HUES48 (cell line): ENCODE data around the gene YTHDF1.
"Not testable (repeated sequence)": the region's sequence is repeated elsewhere in the genome, so short reads cannot be mapped to it uniquely, and the experiment has no call there.

ENCODE experiments used
- H3K27ac ChIP-seq: one replicate; pipeline ENCODE4 v1.7.0; 2013; ENCODE audit warnings: low read depth, low read length, inconsistent platforms
- H3K27me3 ChIP-seq: 2 replicates; pipeline ENCODE4 v1.6.1; 2013; ENCODE audit warnings: mild to moderate bottlenecking, low read length; ENCODE audit not compliant: control insufficient read depth, insufficient read depth
- H3K36me3 ChIP-seq: 2 replicates; pipeline ENCODE4 v1.6.1; 2013; ENCODE audit warnings: low read length; ENCODE audit not compliant: control insufficient read depth, insufficient read depth
- H3K4me1 ChIP-seq: 2 replicates; pipeline ENCODE4 v1.6.1; 2013; ENCODE audit warnings: mild to moderate bottlenecking, low read length; ENCODE audit not compliant: control insufficient read depth, insufficient read depth
- H3K4me3 ChIP-seq: 2 replicates; pipeline ENCODE4 v1.5.1; 2013; ENCODE audit warnings: mild to moderate bottlenecking, low read depth, low read length
- H3K9ac ChIP-seq: 2 replicates; pipeline ENCODE4 v1.6.1; 2013; ENCODE audit warnings: mild to moderate bottlenecking, low read depth, low read length, moderate library complexity
- H3K9me3 ChIP-seq: 2 replicates; pipeline ENCODE4 v1.6.1; 2013; ENCODE audit warnings: low read length; ENCODE audit not compliant: control insufficient read depth, insufficient read depth

The YTHDF1 gene

GRCh38 chr20:63225082-63225454, 9.1 kb upstream of the YTHDF1 start:
- Histone ChIP-seq H3K4me3 (no peak overlapping the region), H3K9ac (no peak overlapping the region), H3K4me1 (peaks cover 21% of the 10 kb centered on the region), H3K36me3 (no peaks in the 10 kb centered on the region), H3K27ac (no peak overlapping the region), H3K9me3 (no peaks in the 10 kb centered on the region), H3K27me3 (peaks cover 2% of the 10 kb centered on the region; the same call in 1 of the 2 replicates)

GRCh38 chr20:63224412-63225081, 8.6 kb upstream of the YTHDF1 start:
- H3K27ac ChIP-seq, result no peak overlapping the region

GRCh38 chr20:63223826-63224207, 7.9 kb upstream of the YTHDF1 start:
- no peaks in the 10 kb centered on the region for H3K36me3 ChIP-seq
- no peaks in the 10 kb centered on the region for H3K9me3 ChIP-seq
- no peaks in the 10 kb centered on the region for H3K27me3 ChIP-seq
- H3K9ac ChIP-seq, result no peak overlapping the region
- H3K4me1 ChIP-seq, result peaks cover 9% of the 10 kb centered on the region; the same call in 1 of the 2 replicates
- H3K27ac ChIP-seq, result no peak overlapping the region
- H3K4me3 ChIP-seq, result no peak overlapping the region

More at GRCh38 chr20:63224412-63225081, 8.6 kb upstream of the YTHDF1 start:
- H3K4me3 ChIP-seq, result no peak overlapping the region
- H3K9me3 ChIP-seq, result no peaks in the 10 kb centered on the region
- peaks cover 16% of the 10 kb centered on the region for H3K4me1 ChIP-seq
- peaks cover 2% of the 10 kb centered on the region; the same call in 1 of the 2 replicates for H3K27me3 ChIP-seq
- H3K9ac ChIP-seq, result no peak overlapping the region
- H3K36me3 ChIP-seq, result no peaks in the 10 kb centered on the region

GRCh38 chr20:63223121-63223825, 7.3 kb upstream of the YTHDF1 start:
- Histone ChIP-seq H3K36me3 (no peaks in the 10 kb centered on the region), H3K4me1 (peaks cover 6% of the 10 kb centered on the region; the same call in 1 of the 2 replicates), H3K27me3 (no peaks in the 10 kb centered on the region), H3K4me3 (no peak overlapping the region), H3K9me3 (no peaks in the 10 kb centered on the region), H3K27ac (no peak overlapping the region), H3K9ac (no peak overlapping the region)

GRCh38 chr20:63222541-63222940, 6.6 kb upstream of the YTHDF1 start:
- H3K9me3 ChIP-seq, result no peaks in the 10 kb centered on the region
- H3K4me3 ChIP-seq, result no peak overlapping the region
- no peaks in the 10 kb centered on the region for H3K27me3 ChIP-seq
- H3K36me3 ChIP-seq, result no peaks in the 10 kb centered on the region
- no peak overlapping the region for H3K9ac ChIP-seq
- 0 out of 2 replicates have a peak, but pooled peaks cover 6% of the 10 kb centered on the region for H3K4me1 ChIP-seq
- H3K27ac ChIP-seq, result no peak overlapping the region

- H3K4me3 ChIP-seq, H3K36me3 ChIP-seq, H3K27me3 ChIP-seq, H3K27ac ChIP-seq, H3K9ac ChIP-seq, H3K9me3 ChIP-seq, H3K4me1 ChIP-seq: not testable (repeated sequence)
These were observed 5.6 kb upstream of the YTHDF1 start for GRCh38 chr20:63221400-63222053.

- no peaks in the 10 kb centered on the region for H3K27me3 ChIP-seq
- H3K9me3 ChIP-seq, result no peaks in the 10 kb centered on the region
- no peak overlapping the region for H3K27ac ChIP-seq
- no peak overlapping the region for H3K4me3 ChIP-seq
- no peaks in the 10 kb centered on the region for H3K36me3 ChIP-seq
- peaks cover 7% of the 10 kb centered on the region for H3K4me1 ChIP-seq
- H3K9ac ChIP-seq, result no peak overlapping the region
These were observed 4.9 kb upstream of the YTHDF1 start for GRCh38 chr20:63220696-63221399.

- H3K9me3 ChIP-seq, result no peaks in the 10 kb centered on the region
- H3K4me1 ChIP-seq, result peaks cover 7% of the 10 kb centered on the region
- no peaks in the 10 kb centered on the region for H3K27me3 ChIP-seq
- H3K4me3 ChIP-seq, result no peak overlapping the region
- 0 out of 2 replicates have a peak, but pooled peaks cover under 1% of the 10 kb centered on the region for H3K36me3 ChIP-seq
- H3K27ac ChIP-seq, result no peak overlapping the region
- H3K9ac ChIP-seq, result no peak overlapping the region
These were observed 4.1 kb upstream of the YTHDF1 start for GRCh38 chr20:63219866-63220521.

- H3K36me3 ChIP-seq, result peaks cover 6% of the 10 kb centered on the region
- no peak overlapping the region for H3K9ac ChIP-seq
- H3K27me3 ChIP-seq, result no peaks in the 10 kb centered on the region
- no peaks in the 10 kb centered on the region for H3K9me3 ChIP-seq
- H3K4me1 ChIP-seq, result peaks cover 13% of the 10 kb centered on the region
- H3K27ac ChIP-seq, result no peak overlapping the region
- no peak overlapping the region for H3K4me3 ChIP-seq
These were observed 3.5 kb upstream of the YTHDF1 start for GRCh38 chr20:63219447-63219821.

GRCh38 chr20:63218701-63219446, 2.9 kb upstream of the YTHDF1 start:
- Histone ChIP-seq H3K36me3 (peaks cover 12% of the 10 kb centered on the region), H3K9ac (no peak overlapping the region), H3K27ac (no peak overlapping the region), H3K4me3 (no peak overlapping the region), H3K27me3 (no peaks in the 10 kb centered on the region), H3K9me3 (no peaks in the 10 kb centered on the region), H3K4me1 (peaks cover 16% of the 10 kb centered on the region)
